ENCODE results near the gene COBLL1. TPM values are rescaled to one million over a fixed set of nuclear protein-coding genes. Genes with fewer than 3 reads are reported as not detected.
A peak's percentile ranks its signal among the peaks of the same experiment; 100 is the strongest.

COBLL1 gene
- total and polyA plus RNA-seq, 2 of the 4 experiments (the other 2 are of a cell fraction) = 0.79 to 1.1 TPM

- peak; percentile 7 for DNase-seq
These were observed 30.8 kb downstream of the COBLL1 start for GRCh38 chr2:164810843-164811242.

More at GRCh38 chr2:164810843-164811242, 30.8 kb downstream of the COBLL1 start:
- no peak overlapping the region for H3K18ac ChIP-seq (ENCODE audit: low read depth, low read length)
- no peak overlapping the region for H3K23ac ChIP-seq (ENCODE audit: low read depth, low read length)
- no peak overlapping the region for H3K9ac ChIP-seq (ENCODE audit: low read depth, low read length)
- dilution Hi-C loops (cut with HindIII; ENCODE audit: low sequenced_read_pairs, unreplicated experiment) (no loop called here), intact Hi-C loops (cut with micrococcal nuclease) (no loop called here), in situ Hi-C loops (cut with MboI; ENCODE audit: low sequenced_read_pairs) (no loop called here)
- no peak overlapping the region for H2BK20ac ChIP-seq (ENCODE audit: low read depth, low read length)
- ChIA-PET POLR2A (ENCODE audit: unreplicated experiment) (no interaction called here), CTCF (no interaction called here)
- H3K14ac ChIP-seq (replicated peaks; ENCODE audit: low read depth, low read length) = no peak overlapping the region
- no peak overlapping the region for H3K4me3 ChIP-seq (ENCODE audit: insufficient read depth, low read depth, low read length)
- H3K4me2 ChIP-seq (ENCODE audit: low read depth, low read length) = no peak overlapping the region
- no peaks in the 10 kb centered on the region for H3K4me1 ChIP-seq (ENCODE audit: control insufficient read depth, insufficient read depth, low read length)
- no peak overlapping the region for H2BK5ac ChIP-seq (ENCODE audit: low read depth, low read length, poor library complexity, severe bottlenecking)
- no peak for TF ChIP-seq BHLHE40 (IDR thresholded peaks at IDR 0.05; ENCODE audit: low read depth, low read length)
- no peak for TF ChIP-seq POLR2A (IDR thresholded peaks at IDR 0.05; ENCODE audit: low read depth, low read length)
- no peak overlapping the region for H4K5ac ChIP-seq (ENCODE audit: low read depth, low read length)
- ATAC-seq (ENCODE audit: low read depth) = no peak
- no peak overlapping the region for H3K56ac ChIP-seq (ENCODE audit: extremely low read depth, insufficient read depth, low read length)
- H2BK15ac ChIP-seq (ENCODE audit: low read depth, low read length) = no peak overlapping the region
- H3K79me1 ChIP-seq (ENCODE audit: low read depth in 1 of 2, low read length in 2 of 2) = no peaks in the 10 kb centered on the region
- no peak overlapping the region for H2AK5ac ChIP-seq (ENCODE audit: low read depth, low read length)
- no peaks in the 10 kb centered on the region for H3K36me3 ChIP-seq (ENCODE audit: control insufficient read depth, insufficient read depth, low read length)
- H2AFZ ChIP-seq (replicated peaks; ENCODE audit: low read length, poor library complexity) = no peak overlapping the region
- no TSS peak for BruUV-seq (replicated peaks)
- no peak overlapping the region for H2AK9ac ChIP-seq (replicated peaks; ENCODE audit: low read depth, low read length, poor library complexity)
- no peak overlapping the region for H2BK120ac ChIP-seq (ENCODE audit: low read depth, low read length)
- H4K20me1 ChIP-seq (ENCODE audit: insufficient read depth, low read length) = no peaks in the 10 kb centered on the region
- no peak overlapping the region for H3K27ac ChIP-seq (ENCODE audit: insufficient read depth, low read length)
- H3K4ac ChIP-seq (ENCODE audit: low read depth, low read length) = no peak overlapping the region
- no peak overlapping the region for H4K8ac ChIP-seq (ENCODE audit: low read depth in 2 of 2, low read length in 2 of 2)
- no peaks in the 10 kb centered on the region for H3K9me3 ChIP-seq (ENCODE audit: control insufficient read depth, insufficient read depth, low read length)
- no peaks in the 10 kb centered on the region for H3K27me3 ChIP-seq (ENCODE audit: control insufficient read depth, insufficient read depth, low read length)
- H3K9me1 ChIP-seq (ENCODE audit: insufficient read depth, low read length) = no peaks in the 10 kb centered on the region
- no peak overlapping the region for H4K91ac ChIP-seq (ENCODE audit: insufficient read depth, low read depth, low read length)
